Activated naive CD8-positive, alpha-beta T cell treated with anti-CD3 and anti-CD28 coated beads for 36 hours (primary cell): Measurements from ENCODE around the gene GOSR2. TPM values are rescaled to one million over a fixed set of nuclear protein-coding genes. Genes with fewer than 3 reads are reported as not detected.

Experiments
- DNase-seq: peaks from one replicate; pipeline ENCODE4 v3.0.0; 2021
- H3K27ac Mint-ChIP-seq: one replicate; pipeline ENCODE4 v1.8.0; 2022; ENCODE audit warnings: mild to moderate bottlenecking, moderate library complexity, mixed read lengths
- H3K27me3 Mint-ChIP-seq: one replicate; pipeline ENCODE4 v1.8.0; 2022; ENCODE audit warnings: mild to moderate bottlenecking, mixed read lengths
- H3K36me3 Mint-ChIP-seq: one replicate; pipeline ENCODE4 v1.8.0; 2021; ENCODE audit warnings: mild to moderate bottlenecking, mixed read lengths
- H3K4me1 Mint-ChIP-seq: one replicate; pipeline ENCODE4 v1.8.0; 2021; ENCODE audit warnings: mixed read lengths
- H3K4me3 Mint-ChIP-seq: one replicate; pipeline ENCODE4 v1.8.0; 2022; ENCODE audit warnings: mild to moderate bottlenecking, moderate library complexity, mixed read lengths
- H3K9me3 Mint-ChIP-seq: one replicate; pipeline ENCODE4 v1.8.0; 2022; ENCODE audit warnings: mixed read lengths
- total RNA-seq, 2 experiments: library from RNA; stranded (reverse); gene quantifications; one replicate each; pipeline ENCODE4 v1.2.3, GENCODE V29; 2021

The GOSR2 gene
- 10 to 100 TPM; 46.2 to 49.5 TPM for total RNA-seq

DNA sequence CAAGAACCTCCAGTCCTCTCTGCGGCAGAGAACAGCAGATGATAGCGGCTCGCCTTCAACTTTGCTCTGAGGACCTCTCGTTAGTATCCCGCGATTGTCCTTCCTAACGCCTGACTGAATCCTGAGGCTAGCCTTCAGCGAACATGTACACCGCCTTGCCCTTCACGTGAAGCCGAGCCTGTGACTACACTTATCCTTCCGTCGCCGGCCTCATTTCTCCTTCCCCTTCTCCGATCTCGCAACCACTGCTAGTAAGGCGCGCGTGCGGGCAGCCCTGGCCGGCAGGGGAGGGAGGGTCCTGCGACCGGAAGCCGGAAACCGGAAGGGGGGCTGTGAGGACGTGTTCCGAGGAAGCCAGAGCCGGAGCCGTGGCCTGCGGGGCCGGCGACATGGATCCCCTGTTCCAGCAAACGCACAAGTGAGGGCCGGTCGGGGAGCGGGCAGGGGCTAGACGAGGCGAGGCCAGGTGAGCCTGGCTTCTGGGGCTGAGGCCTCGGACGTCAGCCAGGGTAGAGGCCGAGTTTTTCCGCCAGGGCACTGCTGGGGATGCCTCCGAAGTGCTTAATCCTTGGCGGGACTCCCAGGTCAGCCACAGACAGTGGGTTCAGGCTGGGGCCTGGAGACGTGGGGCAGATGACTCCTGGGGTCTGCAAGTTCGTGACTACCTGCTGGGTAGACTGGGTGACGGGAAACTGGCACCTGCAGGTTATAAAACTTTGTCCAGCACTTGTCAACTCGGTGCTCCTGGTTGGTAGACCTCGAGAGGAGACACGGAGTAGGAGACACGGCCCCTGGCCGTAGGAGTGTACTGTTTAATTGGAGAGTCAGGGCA, at the start of gene GOSR2:
Gene GOSR2, plus strand, starts transcription at position 357 of the 832 bp plus-strand sequence. Its CDS starts 33 bp downstream, at position 390.
- peaks cover 8% of the 10 kb centered on the region for H3K36me3 Mint-ChIP-seq
- DNase-seq: peak; percentile 90
- H3K4me1 Mint-ChIP-seq: peaks cover 40% of the 10 kb centered on the region

GRCh38 chr17:46873941-46874645, 48.9 kb upstream of the GOSR2 start:
- Mint-ChIP-seq H3K4me3 (no peak overlapping the region), H3K36me3 (no peaks in the 10 kb centered on the region), H3K9me3 (no peaks in the 10 kb centered on the region), H3K27ac (no peak overlapping the region), H3K27me3 (no peaks in the 10 kb centered on the region), H3K4me1 (peaks cover 5% of the 10 kb centered on the region)
- DNase-seq: no peak

More for the DNA sequence above, at the start of gene GOSR2:
- H3K27ac Mint-ChIP-seq: peak within 1 kb of the TSS; percentile 100
- peak within 1 kb of the TSS; percentile 86 for H3K4me3 Mint-ChIP-seq
- H3K27me3 Mint-ChIP-seq: no peaks in the 10 kb centered on the region
- no peaks in the 10 kb centered on the region for H3K9me3 Mint-ChIP-seq

DNA sequence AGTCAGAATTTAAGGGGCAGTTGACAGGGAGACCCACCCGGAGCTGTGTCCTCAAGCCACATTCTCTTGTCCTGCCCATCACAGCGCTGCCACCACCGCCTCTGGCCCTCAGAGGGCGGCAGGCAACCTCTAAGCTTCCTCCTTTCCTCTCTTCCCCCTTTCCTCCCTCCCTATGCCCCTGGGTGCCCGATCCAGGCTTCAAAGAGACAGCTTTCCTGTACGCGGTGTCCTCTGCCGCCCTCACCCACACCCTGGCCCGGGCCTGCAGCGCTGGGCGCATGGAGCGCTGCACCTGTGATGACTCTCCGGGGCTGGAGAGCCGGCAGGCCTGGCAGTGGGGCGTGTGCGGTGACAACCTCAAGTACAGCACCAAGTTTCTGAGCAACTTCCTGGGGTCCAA, 48.1 kb upstream of the GOSR2 start:
- H3K4me3 Mint-ChIP-seq: no peak overlapping the region
- H3K4me1 Mint-ChIP-seq: peaks cover 5% of the 10 kb centered on the region
- no peaks in the 10 kb centered on the region for H3K27me3 Mint-ChIP-seq
- no peak for DNase-seq
- H3K27ac Mint-ChIP-seq: no peak overlapping the region
- no peaks in the 10 kb centered on the region for H3K9me3 Mint-ChIP-seq
- no peaks in the 10 kb centered on the region for H3K36me3 Mint-ChIP-seq

DNA sequence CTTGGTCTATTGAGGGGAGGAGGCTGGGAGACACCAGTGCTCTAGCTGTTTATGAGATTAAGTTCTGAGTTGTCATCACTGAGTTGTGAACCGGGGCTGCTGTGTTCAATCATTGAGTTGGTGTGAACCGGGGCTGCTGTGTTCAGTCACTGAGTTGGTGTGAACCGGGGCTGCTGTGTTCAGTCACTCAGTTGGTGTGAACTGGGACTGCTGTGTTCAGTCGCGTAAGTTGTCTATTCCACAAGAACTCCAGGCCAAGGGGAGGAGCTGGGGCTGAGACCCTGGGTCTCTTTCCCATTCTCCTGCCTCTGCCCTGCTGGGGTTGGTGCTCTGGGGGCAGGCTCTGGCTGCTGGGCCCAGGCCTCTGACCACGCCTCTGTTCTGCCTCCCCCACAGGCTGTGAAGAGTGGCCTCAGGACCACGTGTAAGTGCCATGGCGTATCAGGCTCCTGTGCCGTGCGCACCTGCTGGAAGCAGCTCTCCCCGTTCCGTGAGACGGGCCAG, 47.1 kb upstream of the GOSR2 start:
- Mint-ChIP-seq H3K4me3 (no peak overlapping the region), H3K36me3 (no peaks in the 10 kb centered on the region), H3K27me3 (no peaks in the 10 kb centered on the region), H3K9me3 (no peaks in the 10 kb centered on the region), H3K27ac (no peak overlapping the region), H3K4me1 (peaks cover 5% of the 10 kb centered on the region)
- DNase-seq: no peak

DNA sequence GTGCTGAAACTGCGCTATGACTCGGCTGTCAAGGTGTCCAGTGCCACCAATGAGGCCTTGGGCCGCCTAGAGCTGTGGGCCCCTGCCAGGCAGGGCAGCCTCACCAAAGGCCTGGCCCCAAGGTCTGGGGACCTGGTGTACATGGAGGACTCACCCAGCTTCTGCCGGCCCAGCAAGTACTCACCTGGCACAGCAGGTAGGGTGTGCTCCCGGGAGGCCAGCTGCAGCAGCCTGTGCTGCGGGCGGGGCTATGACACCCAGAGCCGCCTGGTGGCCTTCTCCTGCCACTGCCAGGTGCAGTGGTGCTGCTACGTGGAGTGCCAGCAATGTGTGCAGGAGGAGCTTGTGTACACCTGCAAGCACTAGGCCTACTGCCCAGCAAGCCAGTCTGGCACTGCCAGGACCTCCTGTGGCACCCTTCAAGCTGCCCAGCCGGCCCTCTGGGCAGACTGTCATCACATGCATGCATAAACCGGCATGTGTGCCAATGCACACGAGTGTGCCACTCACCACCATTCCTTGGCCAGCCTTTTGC, 46.5 kb upstream of the GOSR2 start:
- H3K9me3 Mint-ChIP-seq: no peaks in the 10 kb centered on the region

GRCh38 chr17:46876926-46877325, 46.0 kb upstream of the GOSR2 start:
- Mint-ChIP-seq H3K9me3 (no peaks in the 10 kb centered on the region), H3K27ac (no peak overlapping the region), H3K4me3 (no peak overlapping the region)

More for the DNA sequence above, 46.5 kb upstream of the GOSR2 start:
- H3K27ac Mint-ChIP-seq: no peak overlapping the region
- H3K4me3 Mint-ChIP-seq: no peak overlapping the region
- H3K27me3 Mint-ChIP-seq: no peaks in the 10 kb centered on the region
- H3K36me3 Mint-ChIP-seq: no peaks in the 10 kb centered on the region
- no peak for DNase-seq
- H3K4me1 Mint-ChIP-seq: peaks cover 5% of the 10 kb centered on the region

GRCh38 chr17:46877466-46877865, 45.5 kb upstream of the GOSR2 start:
- Mint-ChIP-seq H3K4me1 (peaks cover 5% of the 10 kb centered on the region), H3K9me3 (no peaks in the 10 kb centered on the region), H3K4me3 (no peak overlapping the region), H3K27ac (peak overlapping the region; percentile 31), H3K27me3 (no peaks in the 10 kb centered on the region), H3K36me3 (no peaks in the 10 kb centered on the region)
- DNase-seq: peak; percentile 11

More at GRCh38 chr17:46876926-46877325, 46.0 kb upstream of the GOSR2 start:
- Mint-ChIP-seq H3K27me3 (no peaks in the 10 kb centered on the region), H3K36me3 (no peaks in the 10 kb centered on the region), H3K4me1 (peaks cover 5% of the 10 kb centered on the region)
- no peak for DNase-seq

DNA sequence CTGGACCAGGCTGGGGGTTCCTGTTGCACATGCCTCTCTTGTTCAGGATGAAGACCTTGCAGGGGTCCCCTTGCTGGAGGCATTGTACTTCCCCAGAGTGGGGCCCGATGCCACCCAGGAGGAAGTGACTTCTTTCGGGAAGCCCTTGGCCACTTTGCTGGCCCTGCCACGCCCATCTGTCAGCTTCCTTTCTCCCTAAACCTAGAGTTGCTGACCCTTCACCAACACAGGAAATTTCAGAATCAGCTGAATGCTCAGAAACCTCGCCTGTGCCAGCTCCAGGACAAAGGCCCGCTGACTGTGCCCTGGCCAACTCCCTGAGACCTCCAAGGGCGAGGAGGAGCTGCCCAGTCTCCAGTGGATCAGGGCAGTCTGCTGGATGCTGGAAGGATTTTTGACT, 44.9 kb upstream of the GOSR2 start:
- DNase-seq: no peak
- Mint-ChIP-seq H3K4me3 (no peak overlapping the region), H3K27ac (no peak overlapping the region), H3K4me1 (peaks cover 5% of the 10 kb centered on the region), H3K36me3 (no peaks in the 10 kb centered on the region), H3K27me3 (no peaks in the 10 kb centered on the region), H3K9me3 (no peaks in the 10 kb centered on the region)

DNA sequence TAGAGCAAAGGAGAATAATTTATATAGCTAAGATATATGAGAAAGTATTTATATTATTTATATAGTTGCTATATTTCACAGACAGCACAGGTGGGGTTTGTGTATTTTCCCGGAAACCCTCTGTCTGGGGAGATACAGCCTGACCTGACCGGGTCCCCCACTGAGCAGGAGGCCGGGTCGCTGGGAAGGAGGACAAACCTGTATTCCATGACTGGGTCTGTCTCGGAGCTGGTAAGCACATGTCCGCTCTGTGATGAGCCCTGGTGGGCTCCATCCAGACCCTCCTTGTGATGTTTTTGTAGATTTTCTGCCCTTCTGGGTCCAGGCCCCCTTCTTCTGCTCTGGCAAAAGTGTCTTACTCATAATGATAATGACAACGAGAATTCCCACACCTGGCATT, 43.9 kb upstream of the GOSR2 start:
- Mint-ChIP-seq H3K27me3 (no peaks in the 10 kb centered on the region), H3K4me3 (no peak overlapping the region), H3K36me3 (no peaks in the 10 kb centered on the region), H3K4me1 (peaks cover 5% of the 10 kb centered on the region), H3K9me3 (no peaks in the 10 kb centered on the region), H3K27ac (no peak overlapping the region)
- no peak for DNase-seq

GRCh38 chr17:46881015-46881414, 41.9 kb upstream of the GOSR2 start:
- Mint-ChIP-seq H3K27me3 (peaks cover 8% of the 10 kb centered on the region), H3K9me3 (no peaks in the 10 kb centered on the region), H3K4me3 (no peak overlapping the region), H3K4me1 (peaks cover 5% of the 10 kb centered on the region), H3K36me3 (no peaks in the 10 kb centered on the region), H3K27ac (no peak overlapping the region)
- no peak for DNase-seq

GRCh38 chr17:46882666-46883065, 40.3 kb upstream of the GOSR2 start:
- H3K4me1 Mint-ChIP-seq: peaks cover 3% of the 10 kb centered on the region
- H3K27me3 Mint-ChIP-seq: peaks cover 9% of the 10 kb centered on the region
- H3K27ac Mint-ChIP-seq: no peak overlapping the region
- H3K36me3 Mint-ChIP-seq: no peaks in the 10 kb centered on the region
- H3K9me3 Mint-ChIP-seq: no peaks in the 10 kb centered on the region
- no peak for DNase-seq
- H3K4me3 Mint-ChIP-seq: no peak overlapping the region

DNA sequence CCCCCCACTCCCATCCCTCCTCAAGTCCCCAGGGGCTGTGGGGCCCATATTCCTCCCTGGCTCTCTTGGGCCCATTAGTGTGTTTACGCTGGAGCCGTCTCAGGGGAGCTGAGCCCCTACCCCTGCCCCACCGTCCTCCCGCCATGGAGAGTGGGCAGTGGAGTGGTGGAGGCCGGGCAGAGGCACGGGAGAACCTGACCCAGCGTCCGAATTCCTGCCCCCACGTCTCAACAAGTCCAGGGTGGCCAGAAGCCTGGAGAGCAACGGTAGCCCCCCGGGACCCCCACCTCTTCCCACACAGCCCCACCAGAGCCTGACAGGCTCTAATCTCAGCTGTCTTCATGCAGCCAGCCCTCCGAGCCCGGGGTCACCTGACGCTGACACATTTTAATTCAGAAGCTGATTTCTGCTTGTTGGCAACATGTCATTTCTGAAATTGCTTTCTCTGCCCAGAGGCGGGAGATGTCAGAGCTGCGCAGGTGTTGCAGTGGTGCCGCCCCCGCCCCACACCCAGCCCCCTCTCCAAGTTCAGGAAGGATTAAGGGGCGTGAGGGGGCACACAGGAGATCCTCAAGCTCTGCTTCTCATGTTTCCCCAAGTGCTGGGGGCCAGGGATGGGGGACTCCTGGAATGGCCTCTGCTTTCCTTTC, 39.0 kb upstream of the GOSR2 start:
- Mint-ChIP-seq H3K27ac (no peak overlapping the region), H3K36me3 (no peaks in the 10 kb centered on the region), H3K4me1 (no peaks in the 10 kb centered on the region), H3K4me3 (no peak overlapping the region), H3K9me3 (no peaks in the 10 kb centered on the region), H3K27me3 (peaks cover 9% of the 10 kb centered on the region)
- no peak for DNase-seq

GRCh38 chr17:46884552-46884951, 38.4 kb upstream of the GOSR2 start:
- DNase-seq: no peak
- no peaks in the 10 kb centered on the region for H3K4me1 Mint-ChIP-seq
- no peaks in the 10 kb centered on the region for H3K36me3 Mint-ChIP-seq
- H3K27me3 Mint-ChIP-seq: peaks cover 9% of the 10 kb centered on the region
- H3K4me3 Mint-ChIP-seq: no peak overlapping the region
- H3K9me3 Mint-ChIP-seq: no peaks in the 10 kb centered on the region
- no peak overlapping the region for H3K27ac Mint-ChIP-seq

- H3K4me1 Mint-ChIP-seq: no peaks in the 10 kb centered on the region
- no peak overlapping the region for H3K27ac Mint-ChIP-seq
- no peak overlapping the region for H3K4me3 Mint-ChIP-seq
- H3K9me3 Mint-ChIP-seq: no peaks in the 10 kb centered on the region
- H3K27me3 Mint-ChIP-seq: peaks cover 10% of the 10 kb centered on the region
- DNase-seq: no peak
- H3K36me3 Mint-ChIP-seq: no peaks in the 10 kb centered on the region
Measured at GRCh38 chr17:46885415-46886309, 37.3 kb upstream of the GOSR2 start.
